HG03378 (cell line): ENCODE results near the gene TACSTD2.
"Not testable (repeated sequence)": the region's sequence is repeated elsewhere in the genome, so short reads cannot be mapped to it uniquely, and the experiment has no call there.

Experiments used
- ATAC-seq: cut with Tn5 transposase; IDR thresholded peaks from one replicate; pipeline ENCODE4 v1.9.1; 2021; ENCODE audit warnings: mild to moderate bottlenecking, moderate library complexity; ENCODE audit not compliant: unreplicated experiment

Gene TACSTD2

DNA sequence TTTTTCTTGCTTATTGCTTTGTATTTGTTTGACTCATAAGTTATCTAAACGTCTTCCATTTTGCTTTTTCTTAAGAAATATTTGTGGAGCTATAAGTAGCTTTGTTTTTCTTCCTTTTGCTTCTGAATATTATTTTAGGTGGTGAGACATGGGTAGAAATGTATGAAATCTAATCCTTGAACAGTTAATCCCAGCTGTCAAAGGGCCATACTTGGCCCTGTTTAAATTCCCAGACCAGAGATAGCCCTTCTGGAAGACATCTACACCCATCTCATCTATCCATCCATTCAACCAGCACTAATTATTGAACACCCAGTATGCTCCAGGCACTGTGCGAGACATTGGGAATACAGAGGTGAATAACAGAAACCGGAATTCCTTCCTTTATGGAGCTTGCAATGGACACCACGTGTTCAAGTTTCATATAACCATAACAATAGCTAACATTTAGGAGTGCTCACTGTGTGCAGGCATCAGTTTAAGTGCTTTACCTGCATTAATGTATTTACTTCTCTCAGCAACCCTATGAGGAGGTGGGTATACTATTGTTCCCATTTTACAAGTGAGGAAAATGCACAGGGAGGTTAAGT lies 8.7 kb downstream of the TACSTD2 start:
- no peak for ATAC-seq

- no peak for ATAC-seq
Observed at GRCh38 chr1:58566339-58566738, 10.7 kb downstream of the TACSTD2 start.

DNA sequence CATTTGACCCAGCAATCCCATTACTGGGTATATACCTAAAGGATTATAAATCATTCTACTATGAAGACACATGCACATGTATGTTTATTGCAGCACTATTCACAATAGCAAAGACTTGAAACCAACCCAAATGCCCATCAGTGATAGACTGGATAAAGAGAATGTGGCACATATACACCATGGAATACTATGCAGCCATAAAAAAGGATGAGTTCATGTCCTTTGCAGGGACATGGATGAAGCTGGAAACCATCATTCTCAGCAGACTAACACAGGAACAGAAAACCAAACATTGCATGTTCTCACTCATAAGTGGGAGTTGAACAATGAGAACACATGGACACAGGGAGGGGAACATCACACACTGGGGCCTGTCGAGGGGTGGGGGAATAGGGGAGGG lies 13.3 kb downstream of the TACSTD2 start:
- not testable (repeated sequence) for ATAC-seq

- no peak for ATAC-seq
Observed at GRCh38 chr1:58561633-58562032, 15.4 kb downstream of the TACSTD2 start.

DNA sequence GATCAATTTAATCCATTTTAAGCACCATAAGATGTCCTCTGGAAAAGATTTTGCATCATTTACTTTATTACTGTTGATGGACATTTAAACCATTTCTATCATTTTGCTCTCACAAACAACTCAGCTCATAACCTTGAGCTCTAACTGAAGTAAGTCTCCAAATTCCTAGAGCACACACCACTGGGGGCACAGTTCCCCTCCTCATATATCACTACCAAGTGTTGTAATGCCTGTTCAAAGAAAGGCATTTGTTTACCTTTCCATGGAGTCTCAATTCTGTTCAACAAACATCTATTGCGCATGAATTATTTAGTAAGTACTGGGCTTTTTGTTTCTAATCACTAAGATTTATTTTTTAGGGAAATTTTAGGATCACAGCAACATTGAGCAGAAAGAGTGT lies 21.7 kb downstream of the TACSTD2 start:
- no peak for ATAC-seq

- no peak for ATAC-seq
Observed at GRCh38 chr1:58551186-58552140, 25.6 kb downstream of the TACSTD2 start.

- ATAC-seq = not testable (repeated sequence)
Observed at GRCh38 chr1:58549291-58549690, 27.8 kb downstream of the TACSTD2 start.

- ATAC-seq = no peak
Observed at GRCh38 chr1:58548371-58548770, 28.7 kb downstream of the TACSTD2 start.

DNA sequence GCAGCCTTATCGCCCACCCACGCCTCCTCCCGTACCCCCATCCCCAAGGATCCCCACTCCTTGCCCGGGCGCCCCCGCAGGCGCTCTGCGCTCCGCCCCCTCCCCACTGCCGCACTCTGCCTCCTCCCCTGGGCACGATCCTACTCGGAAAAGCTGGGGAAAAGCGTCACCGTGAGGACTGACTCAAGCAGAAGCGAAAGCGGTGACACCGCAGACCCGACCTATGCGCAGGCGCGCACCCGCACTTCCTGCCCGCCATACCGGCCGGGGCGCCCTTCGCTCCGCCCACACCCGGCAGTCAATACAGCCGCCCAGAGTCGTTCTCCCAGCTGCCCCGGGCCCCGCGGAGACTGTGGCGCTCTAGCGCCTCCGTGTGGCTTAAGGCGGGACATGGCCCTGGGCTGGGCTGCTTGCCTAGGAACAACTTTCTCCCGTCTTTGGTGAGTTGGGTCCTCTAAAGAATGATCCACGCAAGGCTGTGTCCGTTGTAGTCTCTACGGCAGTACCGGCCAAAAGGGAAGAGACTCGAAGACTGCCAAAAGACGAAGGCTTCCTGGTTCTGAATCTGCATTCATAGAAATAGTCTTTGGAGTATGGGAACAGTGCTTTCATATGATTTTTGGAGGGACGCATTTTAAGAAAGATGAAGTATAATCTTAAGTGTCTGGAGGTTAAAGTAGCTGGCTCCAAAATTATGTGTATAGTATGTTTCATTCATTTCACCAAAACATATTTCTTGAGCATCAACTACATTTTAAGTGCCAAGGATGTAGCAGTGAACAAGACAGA lies 30.3 kb downstream of the TACSTD2 start, which contains the start of gene OMA1:
OMA1 (minus strand) TSS at position 207 of the 789 bp plus-strand sequence. CDS start 7,432 bp downstream, outside the sequence.
- ATAC-seq = peak; percentile 91

GRCh38 chr1:58545591-58546519 lies 31.2 kb downstream of the TACSTD2 start:
- ATAC-seq = peak; percentile 31

- ATAC-seq = no peak
Observed at GRCh38 chr1:58543260-58543659, 33.8 kb downstream of the TACSTD2 start.

GRCh38 chr1:58539553-58539952 lies 37.5 kb downstream of the TACSTD2 start:
- ATAC-seq = no peak

DNA sequence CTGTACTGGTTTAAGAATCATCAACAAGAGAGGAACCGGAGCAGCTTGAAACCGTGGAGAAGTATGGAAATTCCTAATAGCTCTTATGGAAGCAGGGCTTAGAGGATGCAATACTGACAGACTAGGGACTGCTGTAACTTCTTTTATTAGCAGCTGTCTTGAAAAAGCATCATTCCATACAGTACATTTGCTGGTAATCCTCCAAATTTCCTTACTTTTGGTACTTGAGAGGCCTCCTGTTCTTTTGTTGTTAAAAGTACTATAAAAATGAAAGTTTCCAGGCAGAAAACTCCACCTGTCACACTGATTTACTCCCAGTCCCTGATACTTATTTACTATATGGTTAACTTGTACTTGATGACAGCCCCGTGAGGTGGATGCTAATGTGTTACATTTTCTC lies 38.2 kb downstream of the TACSTD2 start:
- ATAC-seq = no peak

- ATAC-seq = not testable (repeated sequence)
Observed at GRCh38 chr1:58531842-58532241, 45.2 kb downstream of the TACSTD2 start.

DNA sequence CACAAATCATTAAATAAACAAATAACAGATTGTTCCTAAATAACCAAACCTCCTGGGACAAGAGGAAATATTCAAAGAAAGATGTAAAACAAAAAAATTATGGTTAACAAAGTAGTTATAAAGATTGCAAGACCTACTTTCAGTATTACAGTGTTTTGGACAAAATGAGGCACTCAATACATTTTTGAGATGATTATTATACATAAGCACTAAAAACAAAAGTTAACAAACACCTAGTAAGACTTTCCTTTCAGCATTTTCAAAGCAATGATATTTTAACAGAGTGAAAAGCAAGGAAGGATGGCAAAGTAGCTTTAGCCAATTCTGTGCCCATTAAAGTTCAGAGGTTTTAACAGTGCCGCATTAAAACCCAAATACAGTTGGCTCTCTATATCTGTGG lies 47.8 kb downstream of the TACSTD2 start:
- ATAC-seq = no peak

- ATAC-seq = no peak
Observed at GRCh38 chr1:58528518-58528917, 48.5 kb downstream of the TACSTD2 start.
